MM.1S (cell line): ENCODE measurements around the gene AMIGO1.

Experiments used
- DNase-seq: peaks from one replicate; pipeline ENCODE4 v3.0.0-alpha.2; 2015
- H2AFZ ChIP-seq: fragments of 300-600 bp; sonication (generic); 2 replicates; pipeline ENCODE4 v1.6.0; 2016; ENCODE audit warnings: antibody characterized with exemption, low read length
- H3F3A ChIP-seq: fragments of 300-600 bp; sonication (generic); 2 replicates; pipeline ENCODE4 v1.6.1; 2016; ENCODE audit warnings: mild to moderate bottlenecking, antibody characterized with exemption, low read length, moderate library complexity, mixed read lengths; ENCODE audit not compliant: insufficient read depth
- H3K27ac ChIP-seq: fragments of 300-600 bp; sonication (generic); 2 replicates; pipeline ENCODE4 v1.5.1; 2016; ENCODE audit warnings: mild to moderate bottlenecking, low read length
- H3K27me3 ChIP-seq: fragments of 300-600 bp; sonication (generic); replicated peaks from 2 replicates; pipeline ENCODE4 v1.6.0; 2016; ENCODE audit warnings: low read length; ENCODE audit not compliant: insufficient read depth
- H3K36me3 ChIP-seq: fragments of 300-600 bp; sonication (generic); replicated peaks from 2 replicates; pipeline ENCODE4 v1.6.1; 2016; ENCODE audit warnings: mild to moderate bottlenecking, low read length, mixed read lengths; ENCODE audit not compliant: insufficient read depth
- H3K4me1 ChIP-seq: fragments of 300-600 bp; sonication (generic); 2 replicates; pipeline ENCODE4 v1.6.1; 2016; ENCODE audit warnings: low read length, mixed read lengths
- H3K4me2 ChIP-seq: fragments of 300-600 bp; sonication (generic); 2 replicates; pipeline ENCODE4 v1.6.0; 2016; ENCODE audit warnings: low read depth, low read length
- H3K4me3 ChIP-seq: fragments of 300-600 bp; sonication (generic); 2 replicates; pipeline ENCODE4 v1.5.1; 2016; ENCODE audit warnings: low read length, mixed read lengths
- H3K79me2 ChIP-seq: fragments of 300-600 bp; sonication (generic); 2 replicates; pipeline ENCODE4 v1.6.1; 2016; ENCODE audit warnings: mixed run types, low read length, mixed read lengths
- H3K9ac ChIP-seq: fragments of 300-600 bp; sonication (generic); 2 replicates; pipeline ENCODE4 v1.6.1; 2016; ENCODE audit warnings: low read length, mixed read lengths
- H3K9me2 ChIP-seq: fragments of 300-600 bp; sonication (generic); replicated peaks from 2 replicates; pipeline ENCODE4 v1.6.1; 2016; ENCODE audit warnings: mild to moderate bottlenecking, low read length, mixed read lengths; ENCODE audit not compliant: insufficient read depth
- H3K9me3 ChIP-seq: fragments of 300-600 bp; sonication (generic); replicated peaks from 2 replicates; pipeline ENCODE4 v1.6.1; 2016; ENCODE audit warnings: mild to moderate bottlenecking, low read length, mixed read lengths; ENCODE audit not compliant: insufficient read depth
- H4K20me1 ChIP-seq: fragments of 300-600 bp; sonication (generic); 2 replicates; pipeline ENCODE4 v1.6.1; 2016; ENCODE audit warnings: mild to moderate bottlenecking, low read length, moderate library complexity, mixed read lengths; ENCODE audit not compliant: insufficient read depth
- CTCF ChIP-seq: fragments of 300-600 bp; sonication (generic); IDR thresholded peaks from 2 replicates; pipeline ENCODE4 v1.5.1; 2016; ENCODE audit warnings: antibody characterized with exemption, low read length, mixed read lengths
- EZH2 ChIP-seq: fragments of 300-600 bp; sonication (generic); optimal IDR thresholded peaks from 2 replicates; pipeline ENCODE3; 2017; ENCODE audit warnings: low read depth, mild to moderate bottlenecking, antibody characterized with exemption, low read length, mixed read lengths
- EZH2phosphoT487 ChIP-seq: fragments of 300-600 bp; sonication (generic); IDR thresholded peaks from 2 replicates; pipeline ENCODE4 v1.6.1; 2018; ENCODE audit warnings: antibody characterized with exemption, low read length

Gene AMIGO1

GRCh38 chr1:109516872-109517271 lies 7.3 kb upstream of the AMIGO1 start:
- Histone ChIP-seq H3K79me2 (no peaks in the 10 kb centered on the region), H3K36me3 (no peaks in the 10 kb centered on the region), H3K4me2 (no peak overlapping the region), H3K9me3 (no peaks in the 10 kb centered on the region), H3K4me3 (no peak overlapping the region), H4K20me1 (no peaks in the 10 kb centered on the region), H3K9ac (no peak overlapping the region), H3F3A (no peaks in the 10 kb centered on the region), H3K27ac (no peak overlapping the region), H3K9me2 (no peaks in the 10 kb centered on the region), H3K27me3 (no peaks in the 10 kb centered on the region), H3K4me1 (no peaks in the 10 kb centered on the region), H2AFZ (no peak overlapping the region)
- no peak for DNase-seq
- TF ChIP-seq EZH2phosphoT487 (no peak), EZH2 (no peak), CTCF (no peak)

GRCh38 chr1:109514846-109515245 lies 5.3 kb upstream of the AMIGO1 start:
- Histone ChIP-seq H2AFZ (no peak overlapping the region), H3K79me2 (no peaks in the 10 kb centered on the region), H3K4me3 (no peak overlapping the region), H3K27me3 (no peaks in the 10 kb centered on the region), H3F3A (no peaks in the 10 kb centered on the region), H3K27ac (no peak overlapping the region), H3K9me2 (no peaks in the 10 kb centered on the region), H3K4me1 (no peaks in the 10 kb centered on the region), H3K9ac (no peak overlapping the region), H3K36me3 (no peaks in the 10 kb centered on the region), H3K9me3 (no peaks in the 10 kb centered on the region), H4K20me1 (no peaks in the 10 kb centered on the region), H3K4me2 (no peak overlapping the region)
- TF ChIP-seq EZH2phosphoT487 (no peak), CTCF (no peak), EZH2 (no peak)
- DNase-seq: no peak

GRCh38 chr1:109513110-109513710 lies 3.7 kb upstream of the AMIGO1 start:
- H3K27me3 ChIP-seq: no peaks in the 10 kb centered on the region
- no peak for TF ChIP-seq EZH2phosphoT487
- no peak for TF ChIP-seq EZH2
- no peak for TF ChIP-seq CTCF
- no peaks in the 10 kb centered on the region for H3K9me2 ChIP-seq
- no peak overlapping the region for H3K27ac ChIP-seq
- DNase-seq: no peak
- no peaks in the 10 kb centered on the region for H3K36me3 ChIP-seq
- H3K4me1 ChIP-seq: no peaks in the 10 kb centered on the region
- no peaks in the 10 kb centered on the region for H3F3A ChIP-seq
- no peak overlapping the region for H3K4me3 ChIP-seq
- no peaks in the 10 kb centered on the region for H4K20me1 ChIP-seq
- H2AFZ ChIP-seq: no peak overlapping the region
- no peak overlapping the region for H3K9ac ChIP-seq
- H3K9me3 ChIP-seq: no peaks in the 10 kb centered on the region
- no peaks in the 10 kb centered on the region for H3K79me2 ChIP-seq
- no peak overlapping the region for H3K4me2 ChIP-seq
